HG02759 (cell line): ENCODE measurements around the gene CALML3.

Experiments
- ATAC-seq: cut with Tn5 transposase; IDR thresholded peaks from one replicate; pipeline ENCODE4 v1.9.1; 2021; ENCODE audit warnings: mild to moderate bottlenecking, moderate library complexity; ENCODE audit not compliant: unreplicated experiment

Gene CALML3

DNA sequence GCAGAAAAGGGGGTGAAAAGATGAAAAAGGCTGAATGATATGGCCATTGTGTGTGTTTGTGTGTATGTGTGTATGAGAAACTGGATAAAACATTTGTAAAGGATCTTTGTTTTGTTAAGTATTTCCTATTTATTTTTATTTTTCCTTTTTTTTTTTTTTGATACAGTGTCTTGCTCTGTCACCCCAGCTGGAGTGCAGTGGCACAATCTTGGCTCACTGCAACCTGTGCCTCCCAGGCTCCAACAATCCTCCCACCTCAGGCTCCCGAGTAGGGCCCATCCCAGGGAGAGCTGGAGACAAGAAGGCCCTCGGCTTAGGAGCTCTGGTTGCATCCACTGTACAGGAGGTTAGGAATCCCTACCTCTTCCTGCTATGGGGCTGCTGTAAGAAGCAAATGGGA, 18.5 kb upstream of the CALML3 start:
- no peak for ATAC-seq

DNA sequence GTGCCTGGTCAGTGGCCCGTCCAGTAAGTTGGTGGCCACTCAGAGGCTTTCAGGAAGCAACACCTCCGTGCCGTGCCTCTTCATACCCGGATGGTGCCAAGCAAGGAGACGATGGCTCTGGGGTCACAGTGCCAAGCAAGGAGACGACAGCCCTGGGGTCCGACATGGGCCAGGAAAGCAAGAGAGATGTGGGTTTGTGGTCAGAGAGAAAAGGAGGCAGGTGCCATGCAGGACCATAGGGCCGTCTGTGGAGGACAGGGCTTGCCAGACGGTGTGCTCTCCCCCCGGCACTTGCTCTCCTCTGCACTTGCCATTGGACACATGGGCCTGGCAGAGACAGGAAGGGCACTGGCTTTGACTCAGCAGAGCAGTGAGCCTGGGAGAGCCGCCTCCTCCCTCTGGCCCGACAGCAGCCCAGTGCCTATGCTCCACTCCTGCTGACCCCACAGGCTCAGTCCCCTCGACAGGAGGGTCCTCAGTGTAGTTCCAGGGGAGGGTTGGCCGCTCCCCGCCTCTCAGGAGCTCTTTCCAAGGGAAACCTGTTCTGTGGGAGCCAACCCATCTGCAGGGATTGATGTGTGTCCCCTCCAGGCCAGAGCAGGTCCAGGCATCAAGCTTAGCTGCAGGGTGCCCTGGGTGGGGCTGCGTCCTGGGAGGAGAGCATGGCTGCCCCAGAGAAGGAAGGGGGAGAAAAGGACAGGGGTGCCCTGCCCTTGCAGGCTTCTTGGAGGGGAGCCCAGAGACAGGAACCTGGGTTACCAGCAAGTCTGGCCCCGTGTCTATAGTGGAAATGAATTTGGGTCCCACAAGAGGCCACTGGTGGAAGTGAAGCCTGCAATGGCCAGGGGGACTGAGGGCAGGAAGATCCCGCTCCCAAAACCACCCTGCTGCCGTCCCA, 17.8 kb upstream of the CALML3 start:
- no peak for ATAC-seq

GRCh38 chr10:5507649-5508131, 17.1 kb upstream of the CALML3 start:
- no peak for ATAC-seq

DNA sequence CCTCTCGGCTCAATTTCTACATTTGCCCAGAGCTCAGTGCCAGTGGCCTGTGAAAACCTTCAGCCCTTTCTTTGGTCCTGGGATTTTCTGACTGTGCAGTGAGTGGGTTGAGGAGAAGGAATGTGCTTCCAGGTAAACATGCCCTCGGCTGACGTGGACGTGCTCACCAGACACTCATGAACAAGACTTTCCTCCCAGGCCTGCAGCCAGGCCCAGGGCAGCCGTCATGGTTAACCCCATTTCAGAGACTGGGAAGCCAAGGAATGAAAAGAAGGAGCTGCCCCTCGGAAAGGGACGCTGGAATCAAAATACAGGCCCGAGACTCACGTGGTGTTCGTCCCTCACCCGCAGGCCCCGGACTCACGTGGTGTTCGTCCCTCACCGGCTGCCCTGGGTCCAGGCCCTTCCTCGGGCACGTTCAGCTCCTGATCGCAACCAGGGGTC, 16.6 kb upstream of the CALML3 start:
- ATAC-seq = no peak

DNA sequence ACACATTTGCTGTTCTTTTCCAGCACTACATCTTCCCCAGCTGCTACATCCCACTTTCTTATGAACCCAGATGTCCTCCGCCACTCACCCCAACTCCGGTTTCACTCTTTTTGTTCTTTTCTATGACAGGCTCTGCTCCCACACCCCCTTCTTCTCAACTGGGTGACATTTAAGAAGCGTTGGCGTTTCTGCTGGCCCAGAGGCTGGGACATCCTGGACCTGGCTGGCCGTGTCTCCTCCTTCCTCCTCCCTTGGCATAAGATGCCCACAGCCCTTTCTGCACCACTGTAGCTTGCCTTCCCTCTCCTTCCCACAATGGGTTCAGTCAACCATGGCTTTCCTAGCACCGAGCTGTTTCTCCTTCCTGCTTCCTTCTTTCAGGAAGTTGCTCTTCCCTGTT, 16.0 kb upstream of the CALML3 start:
- no peak for ATAC-seq

DNA sequence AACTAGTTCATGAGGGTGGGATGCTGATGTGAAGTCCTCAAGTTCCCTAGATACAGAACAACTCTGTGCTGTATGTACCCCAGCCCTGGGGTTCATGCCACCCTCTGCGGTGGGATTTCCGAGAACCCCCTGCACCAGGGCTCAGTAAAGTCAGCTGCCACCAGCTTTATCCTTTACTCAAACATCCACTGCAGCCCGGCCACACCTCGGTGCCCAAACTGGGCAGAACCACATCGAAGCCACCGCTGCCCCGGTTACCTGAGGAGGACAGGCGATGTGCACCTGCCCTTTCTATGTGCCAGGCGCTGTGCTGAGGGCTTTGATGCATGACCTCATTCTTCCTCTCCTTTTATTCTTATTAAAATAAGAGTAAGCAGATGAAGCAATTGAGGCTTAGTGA, 15.5 kb upstream of the CALML3 start:
- no peak for ATAC-seq

GRCh38 chr10:5509691-5510090, 15.1 kb upstream of the CALML3 start:
- no peak for ATAC-seq

DNA sequence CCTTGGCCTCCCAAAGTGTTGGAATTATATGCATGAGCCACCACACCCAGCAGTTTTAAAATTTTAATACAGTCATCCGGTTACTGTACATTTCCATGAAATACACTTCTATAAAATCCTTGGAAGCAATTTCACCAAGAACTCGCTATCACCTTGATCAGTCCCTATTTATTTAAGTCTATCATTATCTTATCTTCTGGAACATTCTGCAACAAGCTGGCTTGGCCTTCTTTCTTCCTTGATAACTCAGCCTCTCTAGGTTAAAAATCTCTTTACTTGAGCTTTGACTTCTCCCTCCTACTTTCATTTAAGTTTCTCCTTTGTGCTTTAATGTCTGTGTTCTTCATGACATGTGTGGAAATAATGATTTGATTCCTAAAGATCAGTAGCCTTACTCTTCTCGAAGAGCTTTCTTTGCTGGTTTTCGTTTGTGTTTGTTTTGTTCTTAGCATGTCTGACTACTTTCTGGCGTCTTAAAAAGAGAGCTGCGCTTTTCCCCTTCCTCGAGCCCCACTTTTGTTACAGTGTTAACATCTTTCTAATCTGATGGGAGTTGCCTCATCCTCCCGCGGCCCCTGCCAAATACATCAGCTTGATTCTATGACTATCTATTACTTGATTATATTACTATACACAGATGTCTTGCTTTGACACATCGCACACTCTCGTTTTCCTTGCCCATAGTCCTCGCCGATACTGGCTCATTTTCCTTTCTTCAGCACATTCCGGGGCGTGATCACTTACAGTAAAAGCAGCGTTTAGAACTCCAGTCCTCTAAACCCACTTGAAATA, 14.3 kb upstream of the CALML3 start:
- no peak for ATAC-seq

- no peak for ATAC-seq
Measured at GRCh38 chr10:5511231-5511884, 13.4 kb upstream of the CALML3 start.

DNA sequence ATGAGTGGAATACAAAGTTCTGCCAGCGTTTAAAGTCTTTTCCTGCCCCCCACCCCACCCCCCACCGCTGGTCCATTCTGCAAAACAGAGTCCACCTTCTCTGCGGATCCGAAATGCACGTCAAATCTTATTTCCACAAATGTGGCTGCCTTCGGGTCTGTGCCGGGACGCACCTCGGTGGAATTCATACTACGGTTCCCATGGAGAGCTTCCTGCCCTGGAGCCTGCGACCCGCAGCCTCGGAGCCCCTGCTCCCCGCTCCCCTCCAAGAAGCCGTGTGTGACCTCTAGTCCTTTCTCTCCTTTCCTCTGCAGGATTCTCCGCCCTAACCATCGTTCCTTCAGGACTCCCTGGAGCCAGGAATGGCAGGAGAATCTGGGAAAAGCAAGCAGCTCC, 12.9 kb upstream of the CALML3 start:
- ATAC-seq = no peak

GRCh38 chr10:5512331-5512730, 12.4 kb upstream of the CALML3 start:
- no peak for ATAC-seq

DNA sequence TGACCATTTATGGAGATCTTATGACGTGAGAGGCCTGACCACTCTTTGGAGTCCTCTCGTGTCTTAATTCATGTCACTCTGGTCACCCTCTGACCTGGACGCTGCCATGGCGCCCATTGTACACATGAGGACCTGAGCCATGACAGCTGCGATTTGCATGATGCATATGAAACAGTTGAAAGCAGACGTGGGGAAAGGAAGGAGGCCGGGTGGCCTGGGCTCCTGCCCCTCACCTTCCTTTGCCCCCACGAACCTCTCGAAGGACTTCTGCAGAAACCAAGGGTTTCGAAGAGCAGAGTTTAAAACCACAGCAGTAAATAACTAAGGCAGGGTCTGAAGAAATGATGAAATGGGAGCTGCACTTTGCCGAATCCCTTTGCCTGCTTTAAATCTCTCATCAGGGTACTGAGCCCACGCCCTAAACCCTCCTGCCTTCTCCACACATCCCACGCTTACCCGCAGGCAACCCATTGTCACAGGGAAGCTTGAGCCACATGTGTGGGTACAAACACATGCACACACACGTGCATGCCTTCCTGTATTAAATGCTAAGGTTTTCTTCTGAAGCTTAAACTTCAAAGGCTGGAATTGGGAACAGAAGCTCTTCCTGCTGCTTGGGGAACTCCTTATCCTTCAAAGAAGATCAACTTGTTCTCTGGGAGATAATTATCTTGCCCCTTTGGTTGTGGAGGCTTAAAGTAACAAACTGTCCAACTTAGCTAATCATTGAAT, 11.7 kb upstream of the CALML3 start:
- no peak for ATAC-seq

DNA sequence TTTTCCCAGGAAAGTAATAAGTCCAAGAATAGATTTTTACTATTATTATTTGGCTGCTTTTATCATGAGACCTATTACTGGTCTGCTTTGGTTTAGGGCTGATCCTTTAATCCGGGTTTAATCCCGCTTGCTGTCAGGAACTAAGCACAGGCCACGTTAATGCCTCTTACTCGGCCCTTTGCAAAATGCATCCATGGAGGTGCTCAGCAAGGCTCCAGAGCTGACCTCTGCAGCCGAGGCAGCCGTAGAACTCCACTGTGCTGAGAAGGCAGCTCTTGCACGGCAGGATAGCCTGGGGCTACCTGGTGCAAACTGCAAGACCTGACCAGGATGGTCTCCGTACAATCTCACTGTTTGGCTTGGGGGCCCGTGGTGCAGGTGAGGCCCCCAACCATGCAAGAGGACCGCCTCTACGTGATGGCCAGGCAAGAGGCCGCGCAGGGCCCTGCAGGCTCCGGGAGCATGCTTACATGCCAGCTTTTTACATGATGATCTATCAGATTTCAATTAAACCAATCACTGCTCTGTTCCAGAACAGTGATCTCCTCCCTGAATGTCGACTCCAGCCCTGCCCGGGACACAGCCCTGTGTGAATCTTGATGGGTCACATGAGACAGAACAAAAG, 10.4 kb upstream of the CALML3 start:
- ATAC-seq = no peak

DNA sequence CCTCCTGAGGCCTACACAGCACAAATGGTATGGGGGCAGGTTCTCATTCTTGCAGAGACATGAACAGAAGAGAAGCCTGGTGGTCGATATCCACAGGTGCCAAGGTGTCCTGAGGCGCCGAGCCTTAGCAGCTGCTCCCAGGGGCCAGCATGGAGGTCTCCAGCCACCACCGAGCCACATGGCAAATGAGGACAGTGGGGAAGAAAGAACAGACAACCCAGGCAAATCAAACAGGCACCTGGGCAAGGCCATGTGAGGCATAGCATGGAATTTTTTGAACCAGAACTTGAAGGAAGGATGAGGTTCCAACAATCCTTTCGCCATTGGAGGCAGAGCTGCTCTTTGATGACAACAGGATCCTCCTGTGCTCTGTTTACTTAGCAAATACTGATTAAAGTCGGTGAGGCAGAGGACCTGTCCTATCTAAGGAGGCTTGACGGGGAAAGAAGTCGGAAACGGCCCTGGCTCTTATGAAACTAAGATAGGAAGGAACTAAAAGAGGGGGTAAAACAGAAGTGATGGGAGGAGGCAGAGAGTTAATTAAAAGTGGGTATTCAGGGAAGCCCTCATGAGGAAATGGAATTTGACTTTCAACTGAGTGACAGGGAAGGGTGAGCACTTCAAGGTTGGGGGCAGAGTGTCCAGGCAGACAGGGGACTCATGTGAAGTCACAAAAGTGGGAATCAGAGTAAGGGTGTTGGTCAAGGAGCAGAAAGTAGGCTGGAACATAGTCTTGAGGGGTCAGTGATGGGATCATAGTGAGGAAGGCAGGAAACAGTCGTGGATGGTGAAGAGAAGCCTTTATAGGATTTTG, 8.6 kb upstream of the CALML3 start:
- no peak for ATAC-seq

DNA sequence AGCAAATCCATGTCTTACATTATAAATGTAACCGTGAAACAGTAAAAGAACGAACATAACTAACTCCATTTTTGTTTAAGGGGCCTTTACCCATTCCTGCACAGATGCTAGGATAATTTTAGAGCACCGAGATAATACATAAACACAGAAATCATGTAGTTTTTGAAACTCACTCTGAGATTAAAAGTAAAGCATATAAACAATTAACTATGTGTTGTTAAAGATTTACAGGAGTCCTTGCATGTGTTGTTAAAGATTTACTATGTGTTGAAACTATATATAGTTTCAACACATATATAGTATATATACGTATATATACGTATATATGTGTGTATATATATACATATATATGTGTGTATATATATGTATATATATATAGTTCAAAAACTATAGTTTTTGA, 7.2 kb upstream of the CALML3 start:
- no peak for ATAC-seq

GRCh38 chr10:5518143-5518542, 6.6 kb upstream of the CALML3 start:
- ATAC-seq = no peak

- ATAC-seq = no peak
Measured at GRCh38 chr10:5519054-5519453, 5.7 kb upstream of the CALML3 start.

DNA sequence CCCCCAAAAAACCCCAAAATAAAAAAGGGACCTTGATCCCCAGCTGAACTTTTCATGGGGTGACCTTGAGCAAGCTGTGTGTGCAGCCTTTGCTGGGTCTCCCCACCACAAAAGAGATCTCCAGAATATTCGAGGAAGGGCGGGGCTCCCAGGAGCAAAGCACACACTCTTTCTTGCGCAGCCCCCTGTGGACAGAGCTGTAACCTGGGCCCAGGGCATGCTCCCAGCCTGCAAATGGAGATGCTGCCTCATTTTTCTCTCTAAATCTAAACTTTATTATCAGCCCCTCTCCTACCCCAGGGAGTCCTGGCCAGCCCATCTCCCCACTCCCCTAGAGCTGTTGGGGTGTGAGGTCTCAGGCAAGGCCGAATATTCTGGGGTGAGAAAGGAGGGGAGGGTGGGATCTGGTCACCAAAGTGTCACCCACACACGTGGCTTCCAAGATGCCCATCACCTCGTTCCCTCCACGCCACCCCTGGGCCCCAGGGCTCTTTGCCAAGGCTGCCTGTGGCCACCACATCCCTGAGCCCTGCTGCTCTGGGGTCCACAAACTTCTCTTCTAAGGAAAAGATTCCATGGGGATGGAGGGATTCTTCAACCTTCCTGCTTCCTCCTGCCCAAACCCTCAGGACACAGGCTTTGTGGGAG, 1.7 kb upstream of the CALML3 start:
- no peak for ATAC-seq
